HepG2 (cell line): ENCODE results near the gene EFL1. TPM values are rescaled to one million over a fixed set of nuclear protein-coding genes. Genes with fewer than 3 reads are reported as not detected.

Experiments
- ATAC-seq: fragments of 200-7000 bp; cut with Tn5 transposase; 3 replicates; pipeline ENCODE4 v1.9.1; 2020; ENCODE audit warnings: mild to moderate bottlenecking, moderate library complexity
- BruUV-seq: library from RNA; stranded (reverse); fragments of 400-500 nt; replicated peaks from 2 replicates; lab custom pipeline; 2021; lab: Mats Ljungman, UMichigan
- CTCF ChIA-PET: fragments of 300-600 bp; formaldehyde crosslinking; extraction: SDS; loops from one replicate; lab custom pipeline; 2021; ENCODE audit warnings: low total read pairs, inconsistent platforms, low intra/inter-chr PET ratio; lab: Yijun Ruan, JAX
- POLR2A ChIA-PET: fragments of 350-600 bp; sonication (Branson Sonifier 250); formaldehyde crosslinking; loops from one replicate; lab custom pipeline; 2020; ENCODE audit warnings: antibody characterized with exemption, inconsistent platforms; lab: Yijun Ruan, JAX
- DNase-seq: peaks from one replicate; pipeline ENCODE4 v3.0.0-alpha.2; 2015; ENCODE audit warnings: low spot score
- FAIRE-seq: peaks from 3 replicates; lab custom pipeline; 2011; peaks lifted over from hg19 to GRCh38; lab: Jason Lieb, UNC
- H2AFZ ChIP-seq: one replicate; pipeline ENCODE4 v1.6.1; 2011; ENCODE audit warnings: low read length, inconsistent platforms
- H3K27ac ChIP-seq: fragments of 300-600 bp; 3 replicates; pipeline ENCODE4 v1.8.0; 2011; ENCODE audit warnings: mixed run types, mild to moderate bottlenecking, mixed read lengths, low read length, inconsistent platforms; ENCODE audit not compliant: insufficient read depth; ENCODE audit errors: extremely low read length
- H3K27me3 ChIP-seq, 2 experiments: fragments of 200-600 bp in 1 of 2; 2 replicates in 1 of 2; 3 replicates in 1 of 2; pipeline versions ENCODE4 v1.6.0 to v1.8.0; 2011; ENCODE audit warnings: low read length in 2 of 2, mild to moderate bottlenecking in 2 of 2, moderate library complexity in 2 of 2, inconsistent platforms in 1 of 2; ENCODE audit not compliant: insufficient read depth in 2 of 2, control insufficient read depth in 1 of 2
- H3K36me3 ChIP-seq, 2 experiments: fragments of 200-600 bp in 1 of 2; replicated peaks in 1 of 2; 2 replicates in 1 of 2; 3 replicates in 1 of 2; pipeline versions ENCODE4 v1.5.1 to v1.8.0; 2011; ENCODE audit warnings: low read length in 2 of 2, inconsistent platforms in 1 of 2; ENCODE audit not compliant: insufficient read depth in 2 of 2, control insufficient read depth in 1 of 2
- H3K4me1 ChIP-seq: 2 replicates; pipeline ENCODE4 v1.5.1; 2012; ENCODE audit warnings: low read length, inconsistent platforms; ENCODE audit not compliant: insufficient read depth
- H3K4me2 ChIP-seq: 2 replicates; pipeline ENCODE4 v1.6.0; 2011; ENCODE audit warnings: low read depth, low read length, inconsistent platforms
- H3K4me3 ChIP-seq, 3 experiments: fragments of 200-600 bp in 1 of 3; sonication (generic), shearing (Covaris generic) in 1 of 3; replicated peaks in 1 of 3; 2 replicates each; pipeline ENCODE4 v1.5.1; 2011 to 2016; ENCODE audit warnings: low read length in 3 of 3, inconsistent platforms in 2 of 3, low read depth in 2 of 3, mild to moderate bottlenecking in 2 of 3, control low read depth in 1 of 3, mixed read lengths in 1 of 3; ENCODE audit not compliant: insufficient read depth in 1 of 3
- H3K79me2 ChIP-seq: one replicate; pipeline ENCODE4 v1.6.1; 2011; ENCODE audit warnings: low read length, inconsistent platforms; ENCODE audit not compliant: insufficient read depth
- H3K9ac ChIP-seq: 2 replicates; pipeline ENCODE4 v1.6.0; 2011; ENCODE audit warnings: mild to moderate bottlenecking, low read depth, low read length, inconsistent platforms; ENCODE audit not compliant: insufficient read depth
- H3K9me3 ChIP-seq: 2 replicates; pipeline ENCODE4 v1.5.1; 2012; ENCODE audit warnings: mild to moderate bottlenecking, low read length
- H4K20me1 ChIP-seq: 2 replicates; pipeline ENCODE4 v1.6.0; 2011; ENCODE audit warnings: inconsistent platforms, mild to moderate bottlenecking, low read length, moderate library complexity; ENCODE audit not compliant: insufficient read depth
- CAMTA2 ChIP-seq: sonication (generic); formaldehyde crosslinking; IDR thresholded peaks from 2 replicates; pipeline ENCODE4 v1.4.0; 2020; ENCODE audit warnings: mild to moderate bottlenecking, missing genetic modification reagents, borderline replicate concordance
- DRAP1 ChIP-seq: IDR thresholded peaks from 2 replicates; pipeline ENCODE4 v1.6.1; 2016; ENCODE audit warnings: missing genetic modification reagents, missing compliant biosample characterization
- HDAC2 ChIP-seq: sonication (generic); formaldehyde crosslinking; IDR thresholded peaks from 2 replicates; pipeline ENCODE4 v1.4.0; 2020; ENCODE audit warnings: missing genetic modification reagents
- JUN ChIP-seq: sonication (generic); formaldehyde crosslinking; IDR thresholded peaks from 2 replicates; pipeline ENCODE4 v1.4.0; 2020; ENCODE audit warnings: mild to moderate bottlenecking, missing genetic modification reagents
- SIN3B ChIP-seq: fragments of 150-350 bp; IDR thresholded peaks from 2 replicates; pipeline ENCODE4 v1.6.1; 2014; ENCODE audit warnings: low read length
- TAF15 ChIP-seq: fragments of 200-400 bp; formaldehyde crosslinking; IDR thresholded peaks from one replicate; pipeline ENCODE4 v1.6.1; 2018; ENCODE audit warnings: mild to moderate bottlenecking, low read depth, low read length; ENCODE audit not compliant: poor library complexity, severe bottlenecking
- TGIF2 ChIP-seq: IDR thresholded peaks from 2 replicates; pipeline ENCODE4 v1.6.1; 2016; ENCODE audit warnings: control low read depth, missing compliant biosample characterization
- WIZ ChIP-seq: sonication (generic); formaldehyde crosslinking; IDR thresholded peaks from 2 replicates; pipeline ENCODE4 v1.5.1; 2020; ENCODE audit warnings: mild to moderate bottlenecking, missing genetic modification reagents
- ZBTB14 ChIP-seq: sonication (generic); formaldehyde crosslinking; IDR thresholded peaks from 2 replicates; pipeline ENCODE4 v1.4.0; 2020; ENCODE audit warnings: missing genetic modification reagents
- ZFYVE20 ChIP-seq: sonication (generic); formaldehyde crosslinking; IDR thresholded peaks from 2 replicates; pipeline ENCODE4 v1.8.0; 2023; ENCODE audit warnings: low read depth, mild to moderate bottlenecking, moderate library complexity, missing genetic modification reagents, borderline replicate concordance
- ZNF251 ChIP-seq: sonication (generic); formaldehyde crosslinking; IDR thresholded peaks from 2 replicates; pipeline ENCODE4 v1.9.0; 2021; ENCODE audit warnings: mild to moderate bottlenecking, missing genetic modification reagents
- ZNF367 ChIP-seq: sonication (generic); formaldehyde crosslinking; IDR thresholded peaks from 2 replicates; pipeline ENCODE4 v1.4.0; 2020; ENCODE audit warnings: missing genetic modification reagents, borderline replicate concordance
- ZNF557 ChIP-seq: sonication (generic); formaldehyde crosslinking; IDR thresholded peaks from 2 replicates; pipeline ENCODE4 v1.4.0; 2020; ENCODE audit warnings: missing genetic modification reagents
- ZNF597 ChIP-seq: sonication (generic); formaldehyde crosslinking; IDR thresholded peaks from 2 replicates; pipeline ENCODE4 v1.5.0; 2020; ENCODE audit warnings: missing genetic modification reagents
- ZNF616 ChIP-seq: sonication (generic); formaldehyde crosslinking; IDR thresholded peaks from 2 replicates; pipeline ENCODE4 v1.5.0; 2020; ENCODE audit warnings: low read depth, mild to moderate bottlenecking, missing genetic modification reagents
- ZNF672 ChIP-seq: sonication (generic); formaldehyde crosslinking; IDR thresholded peaks from 2 replicates; pipeline ENCODE4 v1.8.1; 2022; ENCODE audit warnings: missing genetic modification reagents
- ZNF720 ChIP-seq: sonication (generic); formaldehyde crosslinking; IDR thresholded peaks from 2 replicates; pipeline ENCODE4 v1.4.0; 2020; ENCODE audit warnings: missing genetic modification reagents
- ZNF773 ChIP-seq: sonication (generic); formaldehyde crosslinking; IDR thresholded peaks from 2 replicates; pipeline ENCODE4 v1.4.0; 2020; ENCODE audit warnings: missing genetic modification reagents, borderline replicate concordance
- WGBS: methylation state at CpG from one replicate; pipeline ENCODE4 v1.1.6; 2017; ENCODE audit warnings: low lambda C conversion rate; 5-methylcytosine and 5-hydroxymethylcytosine counted together
- in situ Hi-C: cut with HindIII; loops from 2 replicates; pipeline ENCODE4 v1.10.0; 2017; ENCODE audit warnings: low pct_unique_long_range_greater_than_20kb; ENCODE audit not compliant: extremely low pct_ligation_motif_present
- intact Hi-C: fragments of 100-400 bp; cut with micrococcal nuclease; formaldehyde crosslinking; loops from one replicate; pipeline ENCODE4 v1.10.0; 2022; ENCODE audit not compliant: unreplicated experiment
- polyA plus RNA-seq, 8 experiments: library from polyadenylated mRNA; depleted of rRNA in 3 of 8; stranded (reverse) in 7 of 8; unstranded in 1 of 8; fragments of >200 nt; fragmentation: Illumina TruSeq in 4 of 8; extraction: Trizol in 4 of 8; gene quantifications; 2 replicates each; pipeline versions ENCODE4 v1.2.1 to v1.2.3, GENCODE V29; 2011 to 2016; ENCODE audit warnings: low read depth in 4 of 8, missing spikeins in 1 of 8, mixed read lengths in 1 of 8; ENCODE audit not compliant: insufficient read depth in 1 of 8
- total RNA-seq, 5 experiments: library from RNA; depleted of rRNA; stranded (reverse); fragments of >200 nt; fragmentation: Illumina TruSeq; extraction: Trizol; gene quantifications; 2 replicates each; pipeline ENCODE4 v1.2.3, GENCODE V29; 2016; ENCODE audit warnings: low read depth in 1 of 5

Gene EFL1
- total and polyA plus RNA-seq, 2 of the 13 experiments (the other 11 are each of a cell fraction or from before 2014, with no cell fraction given): 6.4 to 12.0 TPM

GRCh38 chr15:82294061-82294690 is 31.6 kb upstream of the EFL1 start:
- Histone ChIP-seq H3K9me3 (no peaks in the 10 kb centered on the region), H4K20me1 (no peaks in the 10 kb centered on the region), H3K4me3 (no peak overlapping the region), H2AFZ (no peak overlapping the region), H3K4me1 (no peaks in the 10 kb centered on the region), H3K79me2 (no peaks in the 10 kb centered on the region), H3K9ac (no peak overlapping the region), H3K27ac (no peak overlapping the region), H3K4me2 (no peak overlapping the region), H3K27me3 (no peaks in the 10 kb centered on the region; a peak in 1 of 5 replicates), H3K36me3 (no peaks in the 10 kb centered on the region)
- ChIA-PET POLR2A (no interaction called here), CTCF (no interaction called here)
- intact Hi-C loops (no loop called here), in situ Hi-C loops (no loop called here)
- BruUV-seq: no TSS peak
- FAIRE-seq (no peak), ATAC-seq (no peak), DNase-seq (no peak)
- WGBS: 8% methylated on average over 8 of the region's 11 CpGs
- TF ChIP-seq ZNF720 (CRISPR knock-in tag) (no peak), HDAC2 (no peak), ZNF251 (CRISPR knock-in tag) (no peak), WIZ (CRISPR knock-in tag) (no peak), CAMTA2 (CRISPR knock-in tag) (no peak), ZNF597 (no peak), SIN3B (no peak), ZNF616 (no peak), JUN (CRISPR knock-in tag) (no peak), ZNF672 (no peak), ZNF367 (CRISPR knock-in tag) (no peak), DRAP1 (CRISPR knock-in tag) (no peak), ZFYVE20 (CRISPR knock-in tag) (no peak), ZNF557 (CRISPR knock-in tag) (no peak), TAF15 (no peak), ZNF773 (no peak), TGIF2 (CRISPR knock-in tag) (no peak), ZBTB14 (no peak)
